Stimulated activated CD4-positive, alpha-beta T cell treated with anti-CD3 and anti-CD28 coated beads, Interleukin-4, amount 100 ng/mL, for 24 hours (primary cell): Measurements from ENCODE around the gene C11orf71.

ENCODE experiments used
- DNase-seq: peaks from one replicate; pipeline ENCODE4 v3.0.0-alpha.2; 2020

The C11orf71 gene

DNA sequence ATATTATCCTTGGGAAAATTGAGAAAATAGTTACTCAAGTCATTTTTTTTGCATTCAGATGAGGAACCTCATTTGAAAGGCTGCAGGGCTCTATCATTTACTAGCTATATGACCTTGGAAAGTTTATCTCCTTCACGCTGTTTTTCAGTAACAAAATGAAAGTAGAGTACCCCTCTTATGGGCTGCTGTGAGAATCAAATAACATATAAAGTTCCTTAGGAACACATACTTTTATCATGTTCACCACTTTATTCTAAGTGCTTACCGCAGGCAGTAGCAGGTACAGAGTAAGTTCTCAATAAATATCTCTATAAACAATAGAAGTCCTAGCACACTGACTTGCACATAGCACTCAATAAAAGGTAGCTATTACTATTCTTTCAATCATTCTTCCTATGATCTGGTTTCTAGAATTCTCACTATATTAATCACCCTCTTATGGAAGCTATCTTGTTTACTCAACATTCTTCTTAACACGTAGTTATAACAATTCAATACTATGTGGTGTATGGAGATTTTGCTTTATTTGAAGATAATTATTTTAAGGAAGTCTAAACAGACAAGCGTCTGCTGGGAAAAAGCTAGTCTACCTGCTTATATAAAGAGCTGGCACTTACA is 1.9 kb downstream of the C11orf71 start:
- DNase-seq, result no peak

DNA sequence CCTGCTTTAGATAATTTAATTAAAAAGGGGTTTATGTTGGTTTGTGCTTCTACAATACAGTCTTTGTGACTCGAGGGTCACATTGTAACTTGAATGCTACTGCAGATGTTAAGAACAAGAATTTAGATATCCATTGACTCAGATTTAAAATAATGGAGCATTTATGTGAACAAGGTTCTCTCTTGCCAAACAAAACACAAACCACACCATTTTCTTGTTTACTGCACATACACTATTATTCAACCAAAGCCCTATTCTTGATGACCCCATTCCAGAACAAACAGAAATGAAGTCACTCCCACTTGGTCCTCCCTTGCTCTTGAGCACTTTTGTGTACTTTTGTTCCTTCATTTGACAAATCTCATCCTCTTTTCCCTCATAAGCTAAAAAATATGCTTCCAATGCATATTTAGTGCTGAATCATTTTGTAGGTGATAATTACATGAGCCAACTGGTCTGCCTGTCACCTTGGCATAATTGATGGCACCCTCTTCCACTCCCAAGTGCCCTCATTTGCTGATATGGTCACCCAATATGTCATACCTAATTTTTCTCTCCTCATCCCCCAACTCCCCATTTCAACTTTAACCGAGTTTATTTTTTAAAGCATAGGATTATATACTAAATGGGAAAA is 2.8 kb downstream of the C11orf71 start:
- no peak for DNase-seq

DNA sequence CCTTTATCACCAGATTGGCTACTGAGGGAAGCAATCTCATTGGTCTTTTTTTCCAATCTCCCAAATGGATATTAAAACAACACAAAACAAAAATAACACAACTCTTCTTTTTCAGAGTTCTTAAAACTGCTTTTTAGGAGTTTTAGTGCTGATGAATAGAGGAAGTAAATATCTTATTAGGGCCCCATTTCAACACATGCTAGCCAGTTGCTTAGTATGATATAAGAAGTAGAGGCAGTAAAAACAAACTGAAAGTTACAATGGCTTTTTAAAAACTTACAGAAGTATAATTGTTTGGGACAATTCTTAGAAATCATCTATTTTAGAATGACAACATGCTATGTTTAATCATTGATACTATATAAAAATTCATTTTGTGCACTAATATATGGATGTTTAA is 3.4 kb downstream of the C11orf71 start:
- no peak for DNase-seq

DNA sequence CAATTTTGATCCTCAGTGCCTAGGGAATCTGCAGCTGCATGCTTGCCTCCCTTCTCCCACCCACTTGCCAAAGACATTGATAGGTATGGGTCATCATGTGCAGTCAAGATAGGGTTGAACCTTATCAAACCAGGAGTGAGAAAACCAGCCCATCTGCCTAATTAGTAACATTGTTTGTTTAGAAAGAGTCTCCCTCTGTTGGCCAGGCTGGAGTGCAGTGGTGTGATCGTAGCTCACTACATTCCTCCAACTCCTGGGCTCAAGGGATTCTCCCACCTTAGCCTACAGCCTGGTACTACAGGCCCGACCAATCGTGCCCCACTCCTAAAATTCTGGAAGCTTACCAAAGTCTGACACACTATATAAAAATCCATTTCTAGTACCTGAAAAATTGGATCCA is 4.6 kb downstream of the C11orf71 start:
- no peak for DNase-seq

DNA sequence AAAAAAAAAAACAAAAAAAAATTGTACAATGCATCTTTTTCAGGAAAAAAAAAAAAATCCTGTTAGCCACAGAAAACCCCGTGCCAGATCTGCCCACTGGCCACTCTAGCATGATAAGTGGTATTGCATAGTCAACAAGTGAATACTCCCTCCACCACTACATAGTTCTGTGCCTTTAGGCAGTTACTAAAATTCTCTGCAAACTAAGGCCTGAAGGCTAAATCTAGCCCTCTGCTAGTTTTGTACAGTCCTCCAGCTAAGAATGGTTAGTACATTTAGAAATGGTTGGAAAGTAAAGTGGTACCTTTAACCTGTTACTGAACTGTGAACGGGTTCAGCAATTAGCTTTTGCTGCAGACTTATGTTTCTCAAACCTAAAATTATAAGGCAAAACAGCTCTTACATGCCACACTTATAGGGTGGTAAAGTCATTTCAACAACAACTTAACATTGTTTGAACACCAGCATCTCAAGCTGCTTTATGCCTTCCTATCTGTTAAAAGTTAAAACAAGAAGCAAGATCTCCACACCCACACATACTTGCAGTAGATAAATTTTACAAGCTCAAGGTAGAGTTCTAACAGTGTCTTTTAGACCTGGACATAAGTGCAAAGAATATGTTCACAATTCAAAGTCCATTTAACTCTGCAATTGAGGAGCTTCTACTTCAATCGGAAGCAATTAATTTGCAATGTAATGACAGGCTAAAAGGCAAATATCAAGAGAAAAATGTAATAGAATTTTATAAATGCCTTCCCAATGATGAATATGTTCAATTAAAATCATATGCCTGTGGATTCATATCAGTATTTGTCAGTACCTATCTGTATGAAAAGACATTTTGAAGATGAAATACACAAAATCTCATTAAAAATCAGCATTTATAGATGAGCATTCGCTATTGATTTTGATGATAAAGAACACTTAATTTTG is 7.3 kb downstream of the C11orf71 start:
- no peak for DNase-seq

DNA sequence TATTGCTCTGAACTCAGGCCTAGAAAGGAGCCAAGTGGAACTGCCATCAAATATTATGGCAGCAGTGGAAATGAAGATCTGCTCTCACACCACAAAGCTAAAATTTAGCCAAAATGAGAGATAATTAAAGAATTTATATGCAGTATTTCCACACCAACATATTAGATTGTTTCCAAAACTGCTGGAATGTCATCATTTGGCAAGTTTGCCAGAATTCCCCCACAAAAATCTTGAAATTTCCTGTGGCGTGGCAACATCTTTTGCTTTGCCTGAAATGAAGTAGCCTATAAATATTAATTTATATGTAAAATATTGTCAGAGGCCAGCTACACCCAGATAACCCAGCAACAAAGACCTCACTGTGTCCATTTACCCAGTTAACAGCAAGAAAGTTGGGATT is 13.8 kb downstream of the C11orf71 start:
- no peak for DNase-seq

DNA sequence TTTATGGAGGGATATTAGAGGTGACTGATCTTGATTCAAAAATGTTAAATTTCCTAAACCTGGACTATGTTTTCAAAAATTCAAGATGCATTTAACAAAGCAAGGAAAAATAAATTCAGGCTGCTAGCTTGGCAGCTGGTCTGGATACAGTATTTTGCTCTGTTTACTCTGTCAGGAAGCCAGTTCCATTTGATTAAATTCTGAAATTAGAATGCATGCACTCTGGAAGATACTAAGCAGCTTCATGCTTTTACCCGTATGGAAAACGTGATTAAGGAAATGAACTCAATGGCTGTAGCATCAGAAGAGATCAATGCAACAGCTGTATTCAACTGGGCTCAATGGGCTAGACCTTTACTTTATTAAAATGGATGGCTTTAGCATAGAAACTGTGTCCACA is 14.2 kb downstream of the C11orf71 start:
- DNase-seq, result no peak

DNA sequence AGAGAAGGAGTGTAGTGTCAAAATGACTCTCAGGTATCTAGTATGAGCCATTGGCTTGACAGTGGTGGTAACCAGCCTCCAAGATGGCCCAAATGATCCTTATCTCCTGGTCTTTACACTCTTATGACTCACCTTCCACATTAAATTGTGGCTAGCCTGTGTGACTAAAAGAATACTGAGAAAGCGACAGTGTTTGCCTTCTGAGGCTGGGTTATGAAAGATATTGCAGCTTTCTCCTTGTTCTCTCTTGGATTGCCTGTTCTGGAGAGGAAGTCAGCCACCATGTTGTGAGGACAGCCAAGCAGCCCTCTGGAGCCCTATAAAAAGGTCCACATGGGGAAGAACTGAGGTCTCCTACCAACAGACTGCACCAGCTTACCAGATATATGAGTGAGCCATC is 15.8 kb downstream of the C11orf71 start:
- no peak for DNase-seq

DNA sequence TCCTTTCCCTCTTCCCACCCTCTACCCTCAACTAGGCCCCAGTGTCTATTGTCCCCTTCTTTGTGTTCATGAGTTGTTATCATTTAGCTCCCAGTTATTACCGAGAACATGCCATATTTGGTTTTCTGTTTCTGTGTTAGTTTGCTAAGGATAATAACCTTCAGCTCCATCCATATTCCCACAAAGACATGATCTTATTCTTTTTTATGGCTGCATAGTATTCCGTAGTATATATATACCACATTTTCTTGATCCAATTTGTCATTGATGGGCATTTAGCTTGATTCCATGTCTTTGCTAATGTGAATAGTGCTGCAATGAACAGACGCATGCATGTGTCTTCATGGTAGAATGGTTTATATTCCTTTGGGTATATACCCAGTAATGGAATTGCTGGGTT is 17.8 kb downstream of the C11orf71 start:
- no peak for DNase-seq

DNA sequence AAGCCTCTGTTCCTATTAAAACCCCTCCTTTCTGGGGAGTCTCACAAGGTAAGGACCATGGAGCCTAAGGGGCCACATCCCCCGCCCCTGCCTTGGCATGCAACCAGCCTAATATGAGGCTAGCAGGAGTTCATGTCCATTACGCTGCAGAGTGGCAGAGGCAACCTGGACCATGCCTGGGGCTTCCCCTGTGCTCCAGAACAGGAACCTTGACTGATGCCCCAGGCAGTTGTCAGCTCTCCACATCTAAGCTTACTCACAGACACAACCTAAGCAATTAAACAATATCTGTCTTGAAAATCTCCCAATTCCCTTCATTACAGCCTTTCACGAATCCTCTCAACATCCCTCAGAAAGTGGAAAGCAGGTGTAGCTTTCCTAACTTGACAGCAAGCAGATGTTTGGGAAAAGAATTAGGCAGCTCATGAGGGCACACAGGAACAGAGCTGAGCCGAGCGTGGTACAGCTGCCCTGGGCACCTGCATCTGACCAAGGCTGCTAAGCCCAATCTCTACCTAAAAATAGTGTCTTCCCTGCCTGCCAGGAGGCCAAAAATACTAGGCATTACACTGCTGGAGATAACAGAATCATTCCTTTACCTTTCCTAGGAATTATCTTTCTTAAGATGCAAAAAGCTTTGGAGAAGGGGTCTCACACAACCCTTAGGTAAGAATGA is 20.8 kb downstream of the C11orf71 start:
- DNase-seq, result no peak

DNA sequence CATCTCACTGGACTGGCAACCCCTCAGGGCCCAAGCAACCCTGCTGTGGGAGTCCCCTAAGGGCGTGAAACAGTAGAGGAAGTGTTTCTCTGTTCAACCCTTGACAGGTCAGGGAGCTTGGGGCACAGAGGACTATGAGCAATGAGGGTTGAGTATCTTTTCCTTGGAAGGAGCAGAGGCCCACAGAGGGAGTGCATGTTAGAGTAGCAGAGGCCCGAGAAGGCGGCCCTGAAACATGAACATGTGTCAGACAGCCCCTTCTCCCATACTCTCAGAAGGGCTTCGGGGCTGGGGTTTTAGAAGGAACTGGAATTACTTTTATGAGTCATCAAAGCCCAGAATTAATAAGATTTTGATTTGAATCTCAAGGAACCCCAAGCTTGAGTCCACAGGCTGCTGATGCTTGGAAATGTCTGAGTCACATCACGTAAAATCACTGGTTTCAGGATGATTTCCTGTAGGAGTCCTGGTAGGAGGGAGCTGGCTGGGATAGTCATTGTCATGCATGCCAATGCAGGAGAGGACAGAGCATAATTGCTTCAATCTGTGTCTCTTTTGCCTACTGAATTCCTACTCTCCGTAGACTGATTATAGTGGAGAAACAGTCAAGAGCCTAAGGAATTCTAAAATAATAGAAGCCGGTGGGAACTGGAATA is 22.6 kb downstream of the C11orf71 start:
- DNase-seq, result no peak

DNA sequence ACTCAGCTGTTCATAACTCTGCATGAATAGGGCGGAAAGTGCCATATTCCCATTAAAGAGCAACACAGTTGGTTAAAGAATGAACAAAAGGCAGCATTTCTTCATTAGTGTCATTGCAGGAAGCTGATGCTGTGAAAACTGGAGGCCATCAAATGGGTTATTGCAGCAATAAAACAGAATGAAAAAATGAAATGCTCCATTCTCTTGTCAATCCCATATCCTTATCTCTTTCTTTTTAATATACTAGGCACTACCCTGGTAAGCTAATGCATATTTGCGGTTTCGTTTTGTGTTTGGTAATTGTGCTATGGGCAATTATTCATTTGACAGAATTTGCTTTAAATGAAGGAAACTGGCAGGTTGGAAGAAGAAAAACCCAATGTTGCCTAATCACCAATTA is 25.3 kb downstream of the C11orf71 start:
- no peak for DNase-seq

DNA sequence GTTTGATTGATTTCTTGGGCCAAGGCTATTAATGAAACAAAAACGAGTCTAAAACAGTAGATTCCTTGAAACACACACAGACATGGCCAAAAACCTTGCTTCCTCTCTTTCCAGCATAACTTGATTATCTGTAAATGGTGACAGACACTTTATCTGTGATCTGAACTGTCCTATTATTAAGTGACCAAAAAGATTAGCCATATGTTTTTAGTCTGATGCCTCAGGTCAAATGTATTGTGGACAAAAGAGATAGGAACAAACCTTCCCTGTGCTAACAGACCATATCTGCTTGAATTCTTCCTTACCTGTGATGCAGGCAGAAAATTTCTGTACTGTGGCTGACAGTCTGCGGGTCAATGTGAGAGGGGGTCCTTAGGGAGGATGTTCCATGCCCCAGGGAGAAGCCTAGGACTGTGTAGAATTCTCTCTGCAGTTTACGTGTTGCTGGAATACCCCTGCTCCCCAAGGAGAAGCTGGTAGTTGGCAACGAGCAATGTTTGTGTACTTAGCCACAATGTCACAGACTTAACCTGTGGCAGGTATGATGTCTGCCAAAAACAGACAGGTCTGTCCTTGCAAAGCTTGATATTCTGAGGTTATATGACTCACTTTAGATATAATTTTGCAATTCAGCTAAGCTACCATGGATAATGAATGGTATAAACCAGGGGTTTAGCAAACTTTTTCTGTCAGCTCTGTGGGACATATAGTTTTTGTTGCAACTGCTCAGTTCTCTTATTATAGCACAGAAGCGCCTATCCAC is 31.2 kb downstream of the C11orf71 start:
- DNase-seq, result no peak

DNA sequence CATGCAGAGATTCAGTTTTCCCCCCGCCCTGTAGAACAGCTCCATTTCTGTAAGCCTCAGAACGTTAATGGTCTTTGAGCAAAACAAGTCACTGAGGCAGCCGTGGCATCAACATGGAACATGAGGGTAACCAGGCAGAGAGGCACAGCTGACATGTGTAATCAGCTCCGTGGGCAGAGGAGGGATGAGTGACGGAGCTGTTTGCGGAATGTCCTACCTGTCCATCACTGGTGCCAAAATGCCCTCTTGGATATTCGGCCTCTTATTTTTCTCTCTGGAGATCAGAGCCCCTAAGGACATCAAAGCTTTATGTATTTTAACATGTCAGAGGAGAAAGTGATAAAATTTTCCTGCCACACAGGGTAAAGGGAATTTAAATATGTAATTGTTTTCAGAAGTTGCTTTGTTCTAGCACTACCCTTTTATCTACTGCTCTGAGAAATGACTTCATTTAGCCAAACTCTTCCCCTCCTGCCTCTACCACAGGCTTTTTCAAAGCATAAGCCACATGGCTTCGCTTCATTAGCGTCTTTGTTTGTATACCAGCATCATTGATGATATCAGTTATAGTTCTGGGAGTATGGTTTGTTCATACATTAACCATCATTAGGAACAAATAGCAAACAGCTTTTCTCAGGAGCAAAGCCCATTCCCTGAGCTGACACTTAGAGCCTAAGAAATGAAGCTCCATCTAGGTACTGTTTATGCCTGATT is 32.9 kb downstream of the C11orf71 start:
- DNase-seq, result no peak

DNA sequence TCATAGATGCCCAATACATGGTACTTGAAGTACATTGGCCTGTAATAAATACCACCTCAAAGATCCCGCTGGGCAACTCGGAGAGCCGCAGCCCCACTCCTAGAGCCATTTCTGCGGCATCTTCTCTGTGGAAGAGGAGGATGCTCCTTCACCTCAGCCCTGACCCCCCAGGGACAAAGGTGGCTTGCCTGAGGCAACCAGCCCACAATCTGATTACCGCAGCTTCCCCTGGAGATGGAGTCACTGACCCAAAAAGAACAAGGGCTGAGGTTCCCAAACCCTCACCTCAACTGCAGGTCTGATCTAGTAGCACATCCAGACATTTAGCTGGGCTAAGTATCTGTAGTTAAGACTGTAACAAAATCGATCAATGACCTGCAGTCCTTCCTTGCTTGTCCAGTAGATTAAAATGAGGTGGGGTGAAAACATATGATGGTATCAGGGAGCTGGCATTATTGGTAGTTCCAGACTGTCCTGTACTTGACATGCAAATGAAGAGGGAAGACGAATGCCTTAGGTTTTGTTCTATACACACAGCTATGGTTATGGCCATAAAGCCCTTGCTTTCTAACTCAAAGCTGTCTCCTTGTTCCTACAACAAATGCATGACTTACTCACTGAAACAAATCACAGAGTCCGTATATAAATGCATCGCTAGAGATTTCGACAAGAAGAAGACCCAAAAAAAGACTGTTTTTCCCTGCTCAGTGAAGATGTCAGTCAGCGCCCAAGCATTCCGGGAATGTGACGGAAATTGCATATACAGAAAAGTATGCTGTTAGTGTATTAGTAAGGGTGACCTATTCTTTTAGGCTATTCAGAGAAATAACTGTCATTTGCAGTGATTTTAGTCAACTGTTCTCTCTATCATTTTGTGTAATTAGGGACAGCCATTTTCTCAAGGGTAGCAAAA is 33.7 kb downstream of the C11orf71 start:
- DNase-seq, result no peak

DNA sequence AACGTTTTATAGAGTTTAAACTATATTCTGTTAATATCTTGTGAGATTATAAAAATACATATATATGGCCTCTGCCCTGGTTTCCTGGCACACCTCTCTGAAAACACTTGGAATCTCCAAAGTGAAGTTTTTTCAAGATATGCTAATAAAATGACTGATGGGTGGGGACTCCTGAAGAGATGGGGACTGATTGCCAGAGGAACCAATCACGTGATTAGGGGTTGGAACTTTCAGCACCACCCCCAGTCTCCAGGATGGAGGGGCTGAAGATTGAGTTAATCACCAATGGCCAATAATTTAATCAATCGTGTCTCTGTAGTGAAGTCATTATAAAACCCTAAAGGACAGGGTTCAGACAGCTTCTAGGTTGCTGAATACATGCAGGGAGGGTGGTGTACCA is 37.4 kb downstream of the C11orf71 start:
- no peak for DNase-seq

DNA sequence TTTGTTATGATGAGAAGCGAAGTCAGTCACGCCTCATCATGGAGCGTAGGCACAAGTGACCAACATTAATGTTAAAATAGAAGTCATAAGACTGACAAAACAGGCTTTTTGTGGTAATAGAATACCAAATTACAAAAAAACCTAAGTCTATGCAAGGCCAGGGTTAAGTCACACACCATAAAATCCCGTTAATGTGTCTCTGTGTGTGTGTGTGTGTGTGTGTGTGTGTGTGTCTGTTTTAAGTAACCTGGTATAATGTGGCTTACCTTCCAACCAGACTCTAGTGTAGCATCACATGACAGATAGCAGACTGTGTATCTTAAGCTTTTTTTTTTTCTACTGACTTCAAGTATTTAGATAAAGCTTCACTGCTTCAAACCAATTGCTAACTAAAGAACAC is 38.0 kb downstream of the C11orf71 start:
- DNase-seq, result no peak

DNA sequence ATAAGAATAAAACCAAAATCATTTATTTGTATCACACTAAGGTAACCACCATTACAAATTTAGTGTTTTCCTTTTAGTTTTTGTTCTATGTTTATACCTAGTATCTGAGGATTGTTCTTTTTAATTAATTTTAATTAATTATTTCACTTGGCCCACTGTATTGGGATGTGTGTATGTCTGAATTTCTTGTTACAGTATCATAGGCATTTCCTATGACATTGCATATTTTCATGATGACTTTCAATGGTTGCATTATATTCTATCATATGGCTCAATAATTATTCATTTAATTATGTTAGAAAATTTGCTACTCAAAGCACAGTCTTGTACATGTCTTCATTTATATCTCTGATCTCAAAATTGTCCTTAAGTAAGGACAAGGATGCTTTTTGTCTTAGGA is 41.0 kb downstream of the C11orf71 start:
- no peak for DNase-seq

DNA sequence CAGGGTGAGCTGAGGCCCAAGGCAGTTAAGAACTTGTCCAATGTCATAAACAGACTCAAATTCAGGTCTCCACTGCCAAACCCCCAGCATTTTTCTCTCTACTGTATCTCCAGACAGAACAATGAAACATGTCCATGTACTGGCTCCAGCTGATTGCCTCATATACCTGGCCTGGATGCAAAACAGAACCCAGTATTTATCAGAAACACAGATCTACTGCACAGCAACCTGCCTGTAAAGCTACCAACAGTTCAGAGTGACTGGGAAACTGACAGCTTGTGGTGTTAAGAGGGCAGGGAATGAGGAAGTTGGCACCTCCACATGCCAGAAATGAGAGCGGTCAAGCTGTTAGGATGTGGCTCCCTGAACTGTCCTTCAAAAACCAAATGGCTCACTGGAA is 41.6 kb downstream of the C11orf71 start:
- no peak for DNase-seq

DNA sequence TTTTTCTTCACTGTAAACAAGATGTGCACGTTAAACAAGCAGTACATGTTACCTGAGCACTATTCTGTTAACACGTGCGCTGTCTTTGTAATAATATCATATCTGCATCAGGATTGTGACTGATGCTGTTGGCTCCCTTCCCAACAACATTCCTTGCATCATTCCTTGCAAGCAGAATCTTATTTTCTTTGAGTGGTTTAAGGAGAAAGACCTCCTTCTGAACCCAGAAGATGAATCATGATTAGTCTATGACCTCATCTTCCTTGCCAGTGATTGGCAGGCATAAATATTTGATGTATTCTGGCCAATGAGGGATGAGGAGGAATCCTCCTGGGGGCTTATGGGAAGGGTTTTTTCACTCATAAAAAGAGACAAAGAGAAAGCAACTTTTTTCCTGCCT is 46.2 kb downstream of the C11orf71 start:
- no peak for DNase-seq
